Liver (tissue), 9 donors: ENCODE data around the gene GPM6B. TPM values are rescaled to one million over a fixed set of nuclear protein-coding genes. Genes with fewer than 3 reads are reported as not detected.
"Not testable (repeated sequence)": the region's sequence is repeated elsewhere in the genome, so short reads cannot be mapped to it uniquely, and the experiment has no call there.

ENCODE experiments used
- DNase-seq: peaks from one replicate; pipeline ENCODE4 v3.0.0-alpha.2; 2017; ENCODE audit warnings: low spot score
- H3K27ac ChIP-seq, 2 donors: one replicate each; pipeline ENCODE4 v1.7.0; 2013; ENCODE audit warnings: inconsistent platforms in 2 of 2, low read length in 2 of 2, control low read depth in 1 of 2, low read depth in 1 of 2, mild to moderate bottlenecking in 1 of 2
- H3K27me3 ChIP-seq, 4 donors: one replicate each; pipeline versions ENCODE4 v1.6.1 to v1.7.0; 2013; ENCODE audit warnings: low read length in 3 of 4, inconsistent platforms in 1 of 4, mild to moderate bottlenecking in 1 of 4, moderate library complexity in 1 of 4; ENCODE audit not compliant: control insufficient read depth in 4 of 4, insufficient read depth in 4 of 4
- H3K36me3 ChIP-seq, 4 donors: one replicate each; pipeline versions ENCODE4 v1.6.1 to v1.7.0; 2013; ENCODE audit warnings: low read length in 3 of 4, mild to moderate bottlenecking in 3 of 4, low read depth in 1 of 4, moderate library complexity in 1 of 4; ENCODE audit not compliant: control insufficient read depth in 4 of 4, insufficient read depth in 3 of 4
- H3K4me1 ChIP-seq, 4 donors: one replicate each; pipeline versions ENCODE4 v1.6.1 to v1.7.0; 2013; ENCODE audit warnings: low read length in 3 of 4, mild to moderate bottlenecking in 3 of 4, moderate library complexity in 1 of 4; ENCODE audit not compliant: control insufficient read depth in 4 of 4, insufficient read depth in 4 of 4
- H3K4me3 ChIP-seq, 3 donors: one replicate each; pipeline versions ENCODE4 v1.6.1 to v1.7.0; 2013; ENCODE audit warnings: low read length in 3 of 3, control low read depth in 1 of 3, low read depth in 1 of 3, mild to moderate bottlenecking in 1 of 3
- H3K9ac ChIP-seq, 2 donors: one replicate each; pipeline ENCODE4 v1.7.0; 2013; ENCODE audit warnings: low read length in 2 of 2, mild to moderate bottlenecking in 2 of 2, moderate library complexity in 2 of 2, control low read depth in 1 of 2, low read depth in 1 of 2
- H3K9me3 ChIP-seq, 4 donors: one replicate each; pipeline versions ENCODE4 v1.6.1 to v1.7.0; 2013; ENCODE audit warnings: low read length in 3 of 4; ENCODE audit not compliant: control insufficient read depth in 4 of 4
- EGR1 ChIP-seq, 2 donors: IDR thresholded peaks; 2 replicates each; pipeline ENCODE4 v1.6.1; 2016 to 2018; ENCODE audit warnings: antibody characterized with exemption in 2 of 2, low read depth in 2 of 2
- FOXA2 ChIP-seq: IDR thresholded peaks from 2 replicates; pipeline ENCODE4 v1.6.1; 2016; ENCODE audit warnings: antibody characterized with exemption
- JUND ChIP-seq, 2 donors: IDR thresholded peaks; 2 replicates each; pipeline ENCODE4 v1.6.1; 2016; ENCODE audit warnings: antibody characterized with exemption in 2 of 2
- RAD21 ChIP-seq, 2 donors: IDR thresholded peaks; 2 replicates each; pipeline ENCODE4 v1.6.1; 2016; ENCODE audit warnings: antibody characterized with exemption in 2 of 2, mild to moderate bottlenecking in 2 of 2
- RXRA ChIP-seq, 2 donors: IDR thresholded peaks; 2 replicates each; pipeline ENCODE4 v1.6.1; 2017 to 2018; ENCODE audit warnings: antibody characterized with exemption in 2 of 2, mild to moderate bottlenecking in 1 of 2
- WGBS: extraction: QIAGEN DNeasy Blood & Tissue Kit; methylation state at CpG from one replicate; pipeline ENCODE4 v1.1.7; 2013; 5-methylcytosine and 5-hydroxymethylcytosine counted together
- polyA plus RNA-seq, 2 donors: library from polyadenylated mRNA; stranded (reverse) in 1 of 2; unstranded in 1 of 2; fragments of 200-250 nt in 1 of 2; fragments of >200 nt in 1 of 2; fragmentation: Nextera tagmentation in 1 of 2; extraction: Ambion mirVana in 1 of 2; gene quantifications; one replicate each; pipeline versions ENCODE4 v1.2.1 to v1.2.3, GENCODE V29; 2013 to 2015
- total RNA-seq, 2 donors: library from RNA; depleted of rRNA; stranded (reverse); fragments of >200 nt; gene quantifications; one replicate each; pipeline ENCODE4 v1.2.3, GENCODE V29; 2014
- TF ChIP-seq, protein P1 (sequence below): IDR thresholded peaks from 2 replicates; pipeline ENCODE4 v1.6.1; 2016; ENCODE audit warnings: antibody characterized with exemption
- donor health status: healthy.
- donor health status: healthy.
- donor health status: healthy.
- donor health status: healthy.
- donor health status: healthy.

The GPM6B gene
- total and polyA plus RNA-seq, 4 donors, result 0.42 to 2.3 (median 0.72) TPM

GRCh38 chrX:13732246-13733067 is 84.4 kb downstream of the GPM6B start:
- H3K9ac ChIP-seq, result no peak overlapping the region
- H3K4me1 ChIP-seq, result peaks cover 1 to 25% (median 11%) of the 10 kb centered on the region in 4 donors
- peaks cover 0 to 2% (median 0%) of the 10 kb centered on the region in 4 donors for H3K36me3 ChIP-seq
- no peak overlapping the region for H3K27ac ChIP-seq
- WGBS, result 73% methylated on average over 7 of the region's 7 CpGs
- no peak for TF ChIP-seq EGR1 (IDR thresholded peaks at IDR 0.05; ENCODE audit: low read depth in 2 of 2)
- TF ChIP-seq RXRA (IDR thresholded peaks at IDR 0.05), result no peak
- TF ChIP-seq RAD21 (IDR thresholded peaks at IDR 0.05), result no peak
- TF ChIP-seq FOXA2, result no peak
- no peak for TF ChIP-seq JUND (IDR thresholded peaks at IDR 0.05)
- TF ChIP-seq, protein P1, sequence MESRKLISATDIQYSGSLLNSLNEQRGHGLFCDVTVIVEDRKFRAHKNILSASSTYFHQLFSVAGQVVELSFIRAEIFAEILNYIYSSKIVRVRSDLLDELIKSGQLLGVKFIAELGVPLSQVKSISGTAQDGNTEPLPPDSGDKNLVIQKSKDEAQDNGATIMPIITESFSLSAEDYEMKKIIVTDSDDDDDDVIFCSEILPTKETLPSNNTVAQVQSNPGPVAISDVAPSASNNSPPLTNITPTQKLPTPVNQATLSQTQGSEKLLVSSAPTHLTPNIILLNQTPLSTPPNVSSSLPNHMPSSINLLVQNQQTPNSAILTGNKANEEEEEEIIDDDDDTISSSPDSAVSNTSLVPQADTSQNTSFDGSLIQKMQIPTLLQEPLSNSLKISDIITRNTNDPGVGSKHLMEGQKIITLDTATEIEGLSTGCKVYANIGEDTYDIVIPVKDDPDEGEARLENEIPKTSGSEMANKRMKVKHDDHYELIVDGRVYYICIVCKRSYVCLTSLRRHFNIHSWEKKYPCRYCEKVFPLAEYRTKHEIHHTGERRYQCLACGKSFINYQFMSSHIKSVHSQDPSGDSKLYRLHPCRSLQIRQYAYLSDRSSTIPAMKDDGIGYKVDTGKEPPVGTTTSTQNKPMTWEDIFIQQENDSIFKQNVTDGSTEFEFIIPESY, result no peak
- no peak for DNase-seq
- H3K27me3 ChIP-seq, result no peaks in the 10 kb centered on the region
- H3K9me3 ChIP-seq, result no peaks in the 10 kb centered on the region
- no peak overlapping the region for H3K4me3 ChIP-seq

- H3K27me3 ChIP-seq, H3K36me3 ChIP-seq, H3K9me3 ChIP-seq, H3K4me3 ChIP-seq, DNase-seq, H3K9ac ChIP-seq, H3K27ac ChIP-seq: not testable (repeated sequence)
- WGBS, result 98% methylated on average over 1 of the region's 1 CpG
- peaks cover 1 to 25% (median 9%) of the 10 kb centered on the region in 4 donors for H3K4me1 ChIP-seq
Measured at GRCh38 chrX:13730523-13730922, 86.4 kb downstream of the GPM6B start.

- WGBS, result 97% methylated on average over 2 of the region's 2 CpGs
- not testable (repeated sequence) for H3K4me1 ChIP-seq, H3K4me3 ChIP-seq
Measured at GRCh38 chrX:13726583-13726982, 90.3 kb downstream of the GPM6B start.

DNA sequence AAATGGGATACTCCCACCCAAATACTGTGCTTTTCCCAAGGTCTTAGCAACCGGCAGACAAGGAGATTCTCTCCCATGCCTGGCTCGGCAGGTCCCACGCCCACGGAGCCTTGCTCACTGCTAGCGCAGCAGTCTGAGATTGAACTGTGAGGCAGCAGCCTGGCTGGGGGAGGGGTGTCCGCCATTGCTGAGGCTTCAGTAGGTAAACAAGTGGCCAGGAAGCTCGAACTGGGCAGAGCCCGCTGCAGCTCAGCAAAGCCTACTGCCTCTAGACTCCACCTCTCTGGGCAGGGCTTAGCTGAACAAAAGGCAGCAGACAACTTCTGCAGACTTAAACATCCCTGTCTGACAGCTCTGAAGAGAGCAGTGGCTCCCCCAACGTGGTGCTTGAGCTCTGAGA is 92.0 kb downstream of the GPM6B start:
- H3K4me3 ChIP-seq, H3K36me3 ChIP-seq, DNase-seq, H3K4me1 ChIP-seq, H3K27me3 ChIP-seq, H3K27ac ChIP-seq, H3K9ac ChIP-seq, H3K9me3 ChIP-seq: not testable (repeated sequence)
- 88% methylated on average over 9 of the region's 9 CpGs for WGBS

More at GRCh38 chrX:13726583-13726982, 90.3 kb downstream of the GPM6B start:
- not testable (repeated sequence) for H3K27me3 ChIP-seq, DNase-seq, H3K27ac ChIP-seq, H3K36me3 ChIP-seq, H3K9ac ChIP-seq, H3K9me3 ChIP-seq
